GM12892 (cell line): Measurements from ENCODE around the gene PRSS33.

Source experiments
- DNase-seq: peaks from one replicate; pipeline ENCODE4 v3.0.0; 2011; ENCODE audit not compliant: insufficient read length
- FAIRE-seq: peaks from 2 replicates; lab custom pipeline; 2011; peaks lifted over from hg19 to GRCh38; lab: Jason Lieb, UNC
- POLR2A ChIP-seq: IDR thresholded peaks from 2 replicates; pipeline ENCODE4 v1.6.1; 2011; ENCODE audit warnings: low read depth, low read length, control low read depth
- POLR2AphosphoS5 ChIP-seq: IDR thresholded peaks from 2 replicates; pipeline ENCODE4 v1.6.1; 2011; ENCODE audit warnings: low read depth, low read length, control low read depth
- TAF1 ChIP-seq: IDR thresholded peaks from 2 replicates; pipeline ENCODE4 v1.6.1; 2011; ENCODE audit warnings: low read depth, mild to moderate bottlenecking, control low read depth, low read length, borderline replicate concordance

The PRSS33 gene

DNA sequence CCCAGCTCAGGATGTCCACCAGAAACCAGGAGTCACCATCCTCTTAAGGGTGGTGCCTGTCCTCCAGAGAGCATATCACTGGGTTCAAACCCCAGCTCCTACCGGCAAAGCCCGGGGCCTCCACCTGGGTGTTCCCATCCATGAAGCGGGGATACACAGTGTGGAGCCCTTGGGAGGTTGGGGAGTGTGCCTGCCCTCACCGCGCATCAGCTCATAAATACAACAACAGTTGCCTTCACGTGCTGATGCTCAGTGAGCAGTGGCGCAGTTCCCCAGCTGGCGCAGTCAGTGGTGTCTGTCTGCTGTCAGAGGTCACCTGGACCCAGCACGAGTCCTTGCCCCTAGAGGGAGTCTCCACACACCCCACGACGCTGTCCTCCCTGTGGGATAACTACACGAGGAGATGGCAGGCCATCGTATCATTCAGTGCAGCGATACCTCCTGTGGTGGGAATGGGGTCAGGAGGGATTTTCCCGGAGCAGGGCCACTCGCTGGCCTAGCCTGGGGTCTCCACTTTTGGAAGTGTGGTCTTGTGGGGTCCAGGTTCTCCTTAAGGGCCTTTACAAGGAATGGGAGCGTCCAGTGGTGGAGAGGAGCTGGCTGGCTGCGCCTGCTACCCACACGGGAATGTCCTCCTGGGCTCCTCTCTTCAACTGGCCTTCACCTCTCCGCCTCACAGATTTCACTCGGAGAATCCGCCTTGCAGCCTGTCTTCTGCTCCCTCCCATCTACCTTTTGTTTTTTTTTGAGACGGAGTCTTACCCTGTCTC is 8.0 kb downstream of the PRSS33 start:
- FAIRE-seq (no peak), DNase-seq (no peak)
- TF ChIP-seq POLR2A (no peak), POLR2AphosphoS5 (no peak), TAF1 (no peak)

- DNase-seq (no peak), FAIRE-seq (no peak)
- TF ChIP-seq TAF1: no peak
- TF ChIP-seq POLR2A: no peak
- TF ChIP-seq POLR2AphosphoS5: no peak
Observed at GRCh38 chr16:2778630-2778958, 8.8 kb downstream of the PRSS33 start.

DNA sequence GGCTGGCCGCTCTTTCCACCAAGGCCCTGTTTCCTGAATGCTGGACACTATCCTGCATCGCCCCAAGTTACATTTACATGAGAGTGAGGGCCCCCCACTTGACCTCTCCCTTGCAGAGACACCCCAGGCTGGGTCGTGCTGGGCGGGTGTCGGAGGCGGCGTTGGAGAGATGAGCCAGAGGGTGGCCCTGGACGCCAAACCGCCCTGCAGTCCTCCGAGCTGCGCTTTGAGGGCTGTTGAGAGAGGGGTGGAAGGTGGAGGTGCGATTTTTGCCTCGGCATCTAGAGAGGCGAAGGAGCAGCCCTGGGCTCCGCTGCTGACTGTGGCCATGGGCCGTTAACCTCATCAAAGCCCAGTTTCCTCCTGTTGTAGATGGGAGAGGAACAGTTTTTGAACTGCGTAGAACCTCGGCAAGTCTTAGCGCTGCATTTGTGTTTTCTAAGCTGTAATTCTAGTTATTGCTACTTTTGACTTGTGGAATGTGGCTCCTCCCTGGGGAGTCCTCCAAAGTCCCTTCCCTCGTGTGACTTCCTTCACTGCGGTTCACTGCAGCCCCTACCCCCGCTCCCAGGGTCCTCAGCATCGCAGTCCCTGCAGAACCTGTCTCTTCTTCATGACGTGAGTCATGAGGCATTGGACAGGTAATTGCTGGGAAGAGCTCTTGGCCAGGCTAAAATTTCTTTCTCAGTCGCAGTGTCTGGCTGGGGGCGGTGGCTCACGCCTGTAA is 9.3 kb downstream of the PRSS33 start:
- peak; percentile 14 for FAIRE-seq
- no peak for DNase-seq
- TF ChIP-seq TAF1 (no peak), POLR2AphosphoS5 (peak; percentile 65), POLR2A (peak; percentile 43; the same call in 1 of the 2 replicates)

DNA sequence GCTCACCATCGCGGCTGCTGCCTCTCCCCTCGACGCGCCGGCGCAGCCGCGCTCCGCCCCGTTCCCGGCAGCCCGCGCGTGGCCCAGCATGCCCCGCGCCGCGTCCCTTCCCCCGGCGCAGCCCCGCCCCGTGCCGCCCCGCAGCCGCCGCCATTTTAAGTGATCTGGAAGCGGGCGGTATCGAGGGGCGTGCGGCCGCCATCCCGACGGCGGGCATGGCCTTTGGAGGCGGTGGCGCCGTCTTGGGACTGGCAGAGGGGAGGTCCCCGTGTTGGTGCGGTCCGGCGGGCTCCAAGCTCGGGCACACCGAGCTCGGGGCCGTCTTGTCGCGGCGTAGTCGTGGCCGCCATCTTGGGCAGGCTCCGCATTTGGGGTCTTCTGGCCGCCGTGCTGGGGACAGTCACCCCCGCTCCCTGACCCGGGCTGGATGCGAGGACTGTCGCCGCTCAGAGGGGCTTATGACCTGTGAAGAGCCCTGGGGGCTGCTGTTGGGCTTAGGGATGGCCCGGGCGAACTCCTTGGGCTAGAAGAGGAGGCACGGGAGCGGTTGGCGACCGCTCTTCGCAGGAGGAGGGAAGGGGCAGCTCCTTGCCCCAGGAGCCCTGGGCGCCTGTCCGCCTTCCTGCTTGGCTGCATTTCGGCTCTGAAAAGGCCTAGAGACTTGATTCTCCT is 10.0 kb downstream of the PRSS33 start, which contains the start of gene ELOB:
Gene ELOB, minus strand, starts transcription at position 50 of the 672 bp plus-strand sequence. Its CDS starts 41 bp downstream, at position 9.
- peak; percentile 83 for TF ChIP-seq POLR2A
- peak; percentile 93 for TF ChIP-seq TAF1
- TF ChIP-seq POLR2AphosphoS5: peak; percentile 61; the same call in 1 of the 2 replicates
- DNase-seq (peak; percentile 97), FAIRE-seq (peak; percentile 96)

GRCh38 chr16:2776500-2777139 is 10.7 kb downstream of the PRSS33 start:
- DNase-seq (no peak), FAIRE-seq (no peak)
- TF ChIP-seq TAF1: no peak
- TF ChIP-seq POLR2AphosphoS5: no peak
- TF ChIP-seq POLR2A: no peak

GRCh38 chr16:2775765-2776499 is 11.4 kb downstream of the PRSS33 start:
- FAIRE-seq: no peak
- 0 out of 2 replicates have a peak, but pooled peaks have one; percentile 21 for TF ChIP-seq TAF1
- TF ChIP-seq POLR2A: no peak

GRCh38 chr16:2775131-2775716 is 12.1 kb downstream of the PRSS33 start:
- no peak for FAIRE-seq
- DNase-seq: no peak
- TF ChIP-seq POLR2A: no peak
- TF ChIP-seq POLR2AphosphoS5: no peak
- no peak for TF ChIP-seq TAF1

More at GRCh38 chr16:2775765-2776499, 11.4 kb downstream of the PRSS33 start:
- DNase-seq: no peak

DNA sequence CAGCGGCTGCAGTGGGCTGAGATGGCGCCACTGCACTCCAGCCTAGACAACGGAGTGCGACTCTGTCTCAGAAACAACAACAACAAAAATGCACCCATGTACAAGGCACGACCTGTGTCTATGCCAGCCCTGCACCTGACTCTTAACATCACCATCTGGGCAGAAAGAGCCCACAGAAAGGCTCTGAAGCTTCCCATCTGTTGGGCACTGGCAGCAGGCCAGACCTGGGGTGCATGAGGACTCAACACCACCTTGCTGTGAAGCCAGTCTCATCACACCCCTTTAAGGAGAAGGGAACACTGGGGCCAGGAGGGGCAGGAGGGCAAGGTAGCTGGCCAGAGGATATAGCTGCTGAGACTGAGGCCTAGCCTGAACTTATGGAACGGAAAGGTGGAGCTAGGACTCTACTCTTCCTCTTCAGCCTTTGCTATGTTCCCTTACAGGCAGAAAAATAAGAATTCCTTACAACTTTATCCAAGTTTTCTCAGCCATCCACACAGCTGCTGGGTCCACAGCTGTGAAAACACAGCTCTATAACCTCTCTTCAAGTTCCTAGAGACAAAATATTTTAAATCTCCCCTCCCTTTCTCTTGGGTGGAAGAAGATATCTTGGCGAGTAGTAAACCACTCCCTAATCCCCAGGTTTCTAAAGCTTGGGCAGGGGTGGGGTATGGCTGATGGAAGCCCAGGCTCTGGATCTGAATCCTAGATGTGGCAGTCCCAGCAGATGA is 13.0 kb downstream of the PRSS33 start:
- TF ChIP-seq POLR2AphosphoS5: no peak
- FAIRE-seq (no peak), DNase-seq (no peak)

GRCh38 chr16:2773188-2773968 is 14.0 kb downstream of the PRSS33 start:
- FAIRE-seq: no peak
- no peak for TF ChIP-seq TAF1
- no peak for TF ChIP-seq POLR2A
- no peak for TF ChIP-seq POLR2AphosphoS5
- DNase-seq: no peak
